ENCODE results near the gene CHSY3. TPM values are rescaled to one million over a fixed set of nuclear protein-coding genes. Genes with fewer than 3 reads are reported as not detected.

Gene CHSY3
- total RNA-seq, 1 donor from 2014 or later, result 51.3 TPM

GRCh38 chr5:130138406-130139045 is 234.3 kb downstream of the CHSY3 start:
- H3K4me1 ChIP-seq, result peaks cover 7 to 38% of the 10 kb centered on the region in 2 donors
- no peak overlapping the region for H3K4me3 ChIP-seq
- no peaks in the 10 kb centered on the region for H3K36me3 ChIP-seq
- peak overlapping the region; percentile 90 to 91 for H3K27ac ChIP-seq
- TF ChIP-seq CTCF (IDR thresholded peaks at IDR 0.05), result no peak
- intact Hi-C loops (cut with DNase I), result no loop called here
- no peaks in the 10 kb centered on the region for H3K9me3 ChIP-seq
- H3K27me3 ChIP-seq, result no peaks in the 10 kb centered on the region
- no peak for DNase-seq (ENCODE audit: low spot score in 2 of 2)

GRCh38 chr5:130141659-130142320 is 237.5 kb downstream of the CHSY3 start:
- TF ChIP-seq CTCF (IDR thresholded peaks at IDR 0.05), result peak in 2 of 3 experiments; percentile 26 to 39
- H3K27ac ChIP-seq, result no peak overlapping the region
- H3K9me3 ChIP-seq, result no peaks in the 10 kb centered on the region
- no peaks in the 10 kb centered on the region for H3K36me3 ChIP-seq
- DNase-seq (ENCODE audit: low spot score in 2 of 2), result no peak
- H3K4me3 ChIP-seq, result no peak overlapping the region
- no peaks in the 10 kb centered on the region for H3K27me3 ChIP-seq
- H3K4me1 ChIP-seq, result peaks cover 4 to 15% of the 10 kb centered on the region in 2 donors
- intact Hi-C loops (cut with DNase I), result loop anchor here (2.0 kb wide), 1 partner anchor 29 kb away; no protein-coding TSS in a partner anchor

GRCh38 chr5:130151239-130151638 is 247.0 kb downstream of the CHSY3 start:
- Histone ChIP-seq H3K4me1 (peaks cover 0 to 7% of the 10 kb centered on the region in 2 donors), H3K36me3 (no peaks in the 10 kb centered on the region), H3K4me3 (no peak overlapping the region), H3K9me3 (no peaks in the 10 kb centered on the region), H3K27me3 (no peaks in the 10 kb centered on the region), H3K27ac (peak overlapping the region; percentile 10 to 61)
- no peak for DNase-seq (ENCODE audit: low spot score in 2 of 2)
- TF ChIP-seq CTCF (IDR thresholded peaks at IDR 0.05), result no peak
- intact Hi-C loops (cut with DNase I), result no loop called here

GRCh38 chr5:130155345-130156011 is 251.2 kb downstream of the CHSY3 start:
- H3K4me3 ChIP-seq, result no peak overlapping the region
- no peak for DNase-seq (ENCODE audit: low spot score in 2 of 2)
- H3K4me1 ChIP-seq, result peaks cover 0 to 4% of the 10 kb centered on the region in 2 donors
- H3K27me3 ChIP-seq, result no peaks in the 10 kb centered on the region
- intact Hi-C loops (cut with DNase I), result no loop called here
- H3K27ac ChIP-seq, result peak overlapping the region; percentile 7 to 35
- TF ChIP-seq CTCF (IDR thresholded peaks at IDR 0.05), result no peak
- H3K9me3 ChIP-seq, result no peaks in the 10 kb centered on the region
- H3K36me3 ChIP-seq, result no peaks in the 10 kb centered on the region

GRCh38 chr5:130158036-130158435 is 253.8 kb downstream of the CHSY3 start:
- no peaks in the 10 kb centered on the region for H3K9me3 ChIP-seq
- intact Hi-C loops (cut with DNase I), result no loop called here
- H3K4me1 ChIP-seq, result peaks cover 0 to 4% of the 10 kb centered on the region in 2 donors
- TF ChIP-seq CTCF (IDR thresholded peaks at IDR 0.05), result no peak
- H3K4me3 ChIP-seq, result no peak overlapping the region
- H3K27ac ChIP-seq, result no peak overlapping the region
- DNase-seq (ENCODE audit: low spot score in 2 of 2), result no peak
- H3K36me3 ChIP-seq, result no peaks in the 10 kb centered on the region
- no peaks in the 10 kb centered on the region for H3K27me3 ChIP-seq
